GM19238 (cell line): ENCODE results near the gene ATP5F1D.

Experiments
- DNase-seq: peaks from one replicate; pipeline ENCODE4 v3.0.0; 2011; ENCODE audit warnings: low spot score; ENCODE audit not compliant: insufficient read length

ATP5F1D gene

GRCh38 chr19:1232652-1233072 lies 8.9 kb upstream of the ATP5F1D start:
- DNase-seq: no peak

- no peak for DNase-seq
These were observed 8.4 kb upstream of the ATP5F1D start for GRCh38 chr19:1233115-1233667.

DNA sequence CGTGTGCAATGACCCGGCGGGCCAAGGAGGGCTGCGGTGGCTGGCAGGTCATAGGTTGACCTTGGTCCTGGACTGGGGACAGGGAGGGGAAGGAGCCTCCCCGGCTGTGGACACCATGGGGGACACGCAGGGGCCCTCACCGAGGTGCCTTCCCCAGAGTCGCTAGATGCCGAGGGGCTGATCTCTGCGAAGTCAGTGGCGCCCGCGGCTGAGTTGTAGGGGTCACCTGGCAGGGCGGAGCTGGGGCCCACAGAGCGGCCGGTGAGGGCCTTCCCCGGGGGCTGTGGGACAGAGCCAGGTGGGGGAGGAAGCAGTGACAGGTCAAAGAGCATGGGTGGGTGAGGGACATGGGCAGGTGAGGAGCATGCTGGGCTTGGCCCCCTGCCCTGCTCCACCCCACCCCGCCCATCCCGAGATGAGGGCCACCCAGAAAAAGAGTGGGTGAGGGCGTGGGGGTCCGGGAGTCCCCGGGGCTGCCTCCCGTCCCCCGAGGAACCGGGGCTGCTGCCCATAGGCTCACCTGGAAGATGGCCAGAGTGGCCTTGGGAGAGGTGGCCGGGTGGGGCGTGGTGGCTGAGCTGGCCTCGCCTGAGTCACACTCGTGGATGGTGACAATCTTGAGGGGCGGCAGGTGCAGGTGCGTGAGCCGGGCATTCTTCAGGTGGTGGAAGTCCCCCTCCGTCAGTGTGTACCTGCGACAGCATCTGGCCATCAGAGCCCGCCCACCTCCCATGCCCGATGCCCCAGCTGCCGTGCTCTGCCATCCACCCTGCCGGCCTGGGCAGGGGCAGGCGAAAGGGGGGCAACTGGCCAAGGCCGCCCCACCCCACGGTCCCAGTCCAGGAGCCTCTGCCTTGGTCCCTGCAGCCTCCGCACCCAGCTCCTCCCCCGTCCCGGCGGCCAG lies 7.2 kb upstream of the ATP5F1D start:
- DNase-seq: no peak

DNA sequence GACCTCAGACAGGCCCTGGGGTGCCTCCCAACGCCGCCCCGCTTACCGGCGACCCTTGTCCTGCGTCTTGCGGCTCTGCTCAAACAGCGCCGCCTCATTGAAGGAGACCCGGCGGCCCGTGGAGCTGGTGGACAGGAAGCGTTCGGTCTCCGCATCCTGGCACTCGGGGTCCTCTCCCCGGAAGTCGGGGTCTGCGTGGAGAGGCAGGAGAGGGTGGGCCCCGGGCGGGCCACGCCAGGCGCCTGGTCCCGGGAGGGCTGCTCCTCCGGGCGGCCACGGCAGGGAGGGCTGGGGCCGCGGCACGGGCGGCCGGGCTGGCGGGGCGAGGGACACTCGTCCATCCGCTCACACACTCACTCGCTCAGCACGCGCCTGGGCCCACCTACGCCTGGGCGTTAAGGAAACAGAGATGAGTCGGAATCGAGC lies 6.6 kb upstream of the ATP5F1D start:
- no peak for DNase-seq

- DNase-seq: no peak
These were observed 5.7 kb upstream of the ATP5F1D start for GRCh38 chr19:1235625-1236538.

GRCh38 chr19:1236576-1236975 lies 5.0 kb upstream of the ATP5F1D start:
- no peak for DNase-seq

GRCh38 chr19:1237027-1237659 lies 4.4 kb upstream of the ATP5F1D start:
- DNase-seq: no peak

DNA sequence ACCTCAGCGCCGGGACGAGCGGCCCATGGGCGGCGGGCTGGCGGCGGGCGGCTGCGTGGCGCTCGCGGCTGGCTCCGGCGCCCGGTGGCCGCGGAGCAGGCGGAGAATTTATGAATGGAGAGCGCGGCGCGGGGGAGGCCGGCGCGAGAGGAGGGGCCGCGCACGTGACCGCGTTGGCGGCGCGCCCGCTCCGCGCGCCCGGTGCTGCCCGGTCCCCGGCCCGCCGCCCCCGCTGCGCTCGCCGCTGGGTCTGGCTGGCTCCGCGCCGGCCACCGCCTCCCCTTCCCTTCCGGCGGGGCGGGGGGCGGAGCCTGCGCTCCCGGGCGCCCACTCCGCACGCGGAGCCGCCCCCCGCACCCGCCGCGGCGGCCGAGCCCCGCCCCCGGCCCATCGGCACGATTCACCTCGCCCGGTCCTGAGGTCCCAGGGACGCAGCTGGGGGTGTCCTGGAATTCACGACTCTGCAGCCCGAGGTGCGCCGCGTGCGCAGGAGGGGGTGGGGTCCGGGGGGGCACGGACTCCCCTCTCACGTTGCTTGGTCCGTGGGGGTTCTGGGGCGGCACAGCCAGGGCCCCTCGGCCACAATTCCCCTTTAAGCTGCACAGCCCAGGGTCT lies 3.7 kb upstream of the ATP5F1D start, which contains the start of gene CBARP:
TSS of gene CBARP (minus strand) at position 252 of the 615 bp plus-strand sequence. CDS start 1,905 bp downstream, outside the sequence.
- no peak for DNase-seq

GRCh38 chr19:1238369-1239303 lies 2.9 kb upstream of the ATP5F1D start:
- DNase-seq: no peak

- DNase-seq: no peak
These were observed 2.1 kb upstream of the ATP5F1D start for GRCh38 chr19:1239420-1239795.

DNA sequence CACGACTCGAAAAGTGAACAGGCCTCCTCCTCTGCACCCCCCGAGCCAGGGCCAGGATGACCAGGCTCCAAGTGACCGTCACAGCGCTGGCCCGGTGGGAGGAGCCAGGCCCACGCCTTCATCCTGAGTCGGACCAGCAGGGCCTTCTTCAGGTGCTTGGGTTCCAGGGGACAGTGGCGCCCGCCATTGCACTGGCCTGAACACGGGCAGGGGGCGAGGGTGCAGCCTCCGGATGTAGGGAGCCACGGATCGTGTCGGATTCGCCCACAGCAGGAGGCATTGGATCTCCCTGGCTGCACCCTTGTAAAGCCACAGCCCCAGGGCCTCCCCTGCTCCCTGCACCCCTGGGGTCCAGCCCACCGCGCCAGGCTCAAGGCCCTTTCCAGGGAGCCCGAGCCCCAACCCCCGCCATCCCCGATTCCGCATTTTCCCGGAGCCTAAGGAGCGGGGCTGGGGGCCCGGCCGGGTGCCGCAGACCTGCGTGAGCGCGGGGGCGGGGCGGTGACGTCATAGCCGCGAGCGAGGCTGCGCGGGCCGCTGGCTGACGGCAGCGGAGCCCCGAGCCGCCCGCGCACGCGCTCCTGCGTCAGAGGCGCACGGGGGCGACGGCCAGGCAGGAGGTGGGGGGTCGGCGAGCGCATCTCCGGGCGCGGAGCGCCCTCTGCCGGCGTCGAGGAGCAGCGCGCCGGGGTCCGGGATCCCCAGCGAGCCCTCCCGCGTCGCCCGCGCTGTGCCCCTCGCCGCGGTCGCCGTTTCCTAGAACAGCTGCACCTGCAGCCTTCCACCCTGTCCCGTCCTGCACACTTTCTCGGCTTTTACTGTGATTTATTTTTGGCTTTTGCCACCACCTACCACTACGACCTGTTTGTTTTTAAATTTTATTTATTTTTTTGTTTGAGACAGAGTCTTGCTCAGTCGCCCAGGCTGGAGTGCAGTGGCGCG lies 1.5 kb upstream of the ATP5F1D start:
- DNase-seq: peak; percentile 100

DNA sequence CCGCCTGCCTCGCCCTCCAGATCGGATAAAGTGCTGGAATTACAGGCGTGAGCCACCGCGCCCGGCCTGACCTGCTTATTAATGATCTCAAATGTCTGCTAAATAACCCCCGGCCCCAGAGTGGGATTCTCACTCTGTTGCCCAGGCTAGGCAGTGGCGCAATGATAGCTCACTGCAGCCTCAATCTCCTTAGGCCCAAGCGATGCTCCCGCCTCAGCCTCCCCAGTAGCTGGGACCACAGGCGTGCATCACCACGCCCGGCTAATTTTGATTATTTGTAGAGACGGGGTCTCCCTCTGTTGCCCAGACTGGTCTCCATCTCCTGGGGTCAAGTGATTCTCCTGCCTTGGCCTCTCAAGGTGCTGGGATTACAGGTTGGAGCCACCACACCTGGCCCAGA lies 626 bp upstream of the ATP5F1D start:
- DNase-seq: no peak

DNA sequence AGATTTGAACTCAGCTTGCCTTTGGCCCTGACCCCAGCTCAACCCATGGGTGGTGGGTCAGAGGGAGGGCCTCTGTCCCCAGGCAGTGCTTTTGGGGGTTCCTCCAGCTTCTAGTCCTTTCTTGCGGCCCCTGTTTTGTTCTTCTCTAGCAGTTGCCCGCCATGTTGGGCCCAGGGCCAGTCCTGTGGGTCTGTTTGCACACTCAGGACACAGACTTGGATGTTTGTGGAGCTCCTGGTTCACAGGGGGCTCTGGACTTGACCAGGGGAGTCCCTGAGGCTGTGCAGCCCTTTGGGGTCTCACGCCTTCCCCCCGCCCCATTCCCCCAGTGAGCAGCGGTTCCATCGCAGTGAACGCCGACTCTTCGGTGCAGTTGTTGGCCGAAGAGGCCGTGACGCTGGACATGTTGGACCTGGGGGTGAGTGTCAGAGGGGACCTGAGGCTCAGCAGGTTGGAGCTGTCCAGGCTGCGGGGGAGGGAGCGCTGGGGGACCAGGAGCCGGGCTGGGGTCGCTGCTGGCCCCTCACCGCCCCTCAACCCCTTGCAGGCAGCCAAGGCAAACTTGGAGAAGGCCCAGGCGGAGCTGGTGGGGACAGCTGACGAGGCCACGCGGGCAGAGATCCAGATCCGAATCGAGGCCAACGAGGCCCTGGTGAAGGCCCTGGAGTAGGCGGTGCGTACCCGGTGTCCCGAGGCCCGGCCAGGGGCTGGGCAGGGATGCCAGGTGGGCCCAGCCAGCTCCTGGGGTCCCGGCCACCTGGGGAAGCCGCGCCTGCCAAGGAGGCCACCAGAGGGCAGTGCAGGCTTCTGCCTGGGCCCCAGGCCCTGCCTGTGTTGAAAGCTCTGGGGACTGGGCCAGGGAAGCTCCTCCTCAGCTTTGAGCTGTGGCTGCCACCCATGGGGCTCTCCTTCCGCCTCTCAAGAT lies 2.5 kb downstream of the ATP5F1D start:
- DNase-seq: peak; percentile 96

- DNase-seq: no peak
These were observed 3.3 kb downstream of the ATP5F1D start for GRCh38 chr19:1244693-1245451.

GRCh38 chr19:1245494-1246264 lies 4.1 kb downstream of the ATP5F1D start:
- no peak for DNase-seq
